Endothelial cell of coronary artery (primary cell): ENCODE results near the gene PXK. TPM values are rescaled to one million over a fixed set of nuclear protein-coding genes. Genes with fewer than 3 reads are reported as not detected.

ENCODE experiments used
- total RNA-seq: library from RNA; depleted of rRNA; stranded (reverse); fragments of >200 nt; gene quantifications from 2 replicates; pipeline ENCODE4 v1.2.3, GENCODE V29; 2014

PXK gene
- total RNA-seq = 8.8 and 13.9 TPM in 2 replicates

GRCh38 chr3:58332575-58333188 is at the start of gene PXK:
Gene PXK (plus strand): TSS chr3:58332892. CDS start chr3:58332989, 97 bp downstream.

GRCh38 chr3:58305882-58306711 is 26.6 kb upstream of the PXK start, which contains the start of the genes HTD2 and RPP14:
Gene HTD2 (plus strand): TSS chr3:58306520. CDS start chr3:58317614, 11,094 bp downstream.
Gene RPP14 (plus strand): TSS chr3:58306245. CDS start chr3:58310330, 4,085 bp downstream.

GRCh38 chr3:58433400-58434167 is 100.9 kb downstream of the PXK start, which contains the start of gene PDHB:
Gene PDHB (minus strand): TSS chr3:58433832. CDS start chr3:58433809, 23 bp downstream.

Other genes starting within 250 kb of the PXK start
- 0.09 and 0.18 TPM in 2 replicates for gene DNASE1L3, start 121.9 kb upstream of the PXK start, total RNA-seq
- gene ABHD6, start 95.1 kb upstream of the PXK start, total RNA-seq = 5.7 and 9.0 TPM in 2 replicates
- 12.0 and 17.8 TPM in 2 replicates for gene RPP14, start 26.6 kb upstream of the PXK start, total RNA-seq
- gene HTD2, start 26.4 kb upstream of the PXK start, total RNA-seq = 3.8 and 5.5 TPM in 2 replicates
- gene PDHB, start 100.9 kb downstream of the PXK start, total RNA-seq = 55.1 and 62.4 TPM in 2 replicates
- gene KCTD6, start 159.2 kb downstream of the PXK start, total RNA-seq = 5.3 and 9.2 TPM in 2 replicates
- 2.8 and 4.0 TPM in 2 replicates for gene ACOX2, start 204.3 kb downstream of the PXK start, total RNA-seq
- 4.5 and 5.4 TPM in 2 replicates for gene FAM107A, start 244.5 kb downstream of the PXK start, total RNA-seq